Measurements from ENCODE around the gene CSF3R.
"Not testable (repeated sequence)": the region's sequence is repeated elsewhere in the genome, so short reads cannot be mapped to it uniquely, and the experiment has no call there.

CSF3R gene

DNA sequence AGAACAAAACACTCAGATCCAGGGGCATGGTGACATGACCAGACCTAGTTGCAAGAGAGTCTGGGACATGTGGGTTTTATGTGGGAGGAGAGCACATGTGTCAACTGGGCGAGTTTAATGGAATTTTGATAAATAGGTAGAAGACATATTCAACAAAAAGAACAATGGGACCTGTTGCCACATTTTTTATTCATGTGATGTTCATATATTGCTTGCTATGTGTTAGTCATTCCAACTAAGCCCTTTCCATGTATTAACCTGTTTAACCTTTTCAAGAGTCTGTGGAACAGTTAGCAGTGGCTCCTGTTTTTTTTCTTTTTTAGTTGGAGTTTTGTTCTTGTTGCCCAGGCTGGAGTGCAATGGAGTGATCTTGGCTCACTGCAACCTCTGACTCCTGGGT, 30.1 kb upstream of the CSF3R start:
- no peak for FAIRE-seq

DNA sequence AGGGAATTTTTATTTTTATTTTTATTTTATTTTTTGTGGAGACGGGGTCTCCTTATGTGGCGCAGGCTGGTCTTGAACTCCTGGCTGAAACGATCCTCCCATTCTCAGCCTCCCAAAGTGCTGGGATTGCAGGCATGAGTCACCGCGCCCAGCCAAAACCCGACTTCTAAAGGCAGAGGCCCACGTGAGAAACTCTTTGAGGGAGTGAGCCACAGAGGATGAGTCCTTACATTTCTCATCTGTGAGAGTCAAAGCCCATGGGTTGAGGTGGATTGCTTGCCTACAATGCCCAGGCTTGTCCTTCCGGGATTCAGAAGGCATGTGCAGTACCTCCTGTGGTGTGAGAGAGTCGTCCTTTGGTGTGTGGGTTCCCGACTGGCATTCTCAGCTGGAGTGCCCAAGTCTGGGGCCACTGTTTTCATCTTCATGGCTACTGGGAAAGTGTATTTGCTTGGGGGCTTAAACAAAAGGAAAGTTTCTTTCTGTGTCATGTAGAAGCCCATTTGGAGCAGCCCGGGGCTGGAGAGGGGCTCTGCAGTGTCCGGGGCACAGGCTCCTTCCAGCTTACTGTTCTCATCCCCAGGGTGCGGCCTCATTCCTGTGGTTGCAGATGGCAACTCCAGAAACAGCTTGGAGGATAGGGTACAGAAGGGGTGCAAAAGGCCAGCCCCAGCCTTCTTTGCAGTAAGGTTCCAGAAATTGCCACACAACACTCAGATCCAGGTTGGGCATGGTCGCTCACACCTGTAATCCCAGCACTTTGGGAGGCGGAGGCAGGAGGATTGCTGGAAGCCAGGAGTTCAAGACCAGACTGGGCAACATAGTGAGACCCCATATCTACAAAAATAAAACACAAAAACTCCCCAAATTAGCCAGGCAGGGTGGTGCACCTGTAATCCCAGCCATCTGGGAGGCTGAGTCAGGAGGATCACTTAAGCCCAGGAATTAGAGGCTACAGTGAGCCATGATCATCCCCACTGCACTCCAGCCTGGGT, 29.4 kb upstream of the CSF3R start:
- FAIRE-seq, result no peak

DNA sequence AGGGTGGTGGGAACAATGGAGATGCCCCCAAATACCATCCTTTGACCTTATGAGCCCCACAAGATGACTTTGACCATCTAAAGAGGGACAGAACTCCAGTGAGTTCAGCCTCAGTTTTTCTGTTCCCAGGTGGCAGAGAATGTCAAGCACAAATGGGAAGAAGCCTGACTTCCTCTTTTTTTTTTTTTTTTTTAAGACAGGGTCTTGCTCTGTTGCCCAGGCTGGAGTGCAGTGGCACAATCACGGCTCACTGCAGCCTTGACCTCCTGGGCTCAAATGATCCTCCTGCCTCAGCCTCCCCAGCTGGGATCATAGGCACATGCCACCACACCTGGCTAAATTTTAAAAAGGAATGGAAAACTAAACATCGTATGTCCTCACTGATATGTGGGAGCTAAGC, 28.5 kb upstream of the CSF3R start:
- FAIRE-seq, result not testable (repeated sequence)

DNA sequence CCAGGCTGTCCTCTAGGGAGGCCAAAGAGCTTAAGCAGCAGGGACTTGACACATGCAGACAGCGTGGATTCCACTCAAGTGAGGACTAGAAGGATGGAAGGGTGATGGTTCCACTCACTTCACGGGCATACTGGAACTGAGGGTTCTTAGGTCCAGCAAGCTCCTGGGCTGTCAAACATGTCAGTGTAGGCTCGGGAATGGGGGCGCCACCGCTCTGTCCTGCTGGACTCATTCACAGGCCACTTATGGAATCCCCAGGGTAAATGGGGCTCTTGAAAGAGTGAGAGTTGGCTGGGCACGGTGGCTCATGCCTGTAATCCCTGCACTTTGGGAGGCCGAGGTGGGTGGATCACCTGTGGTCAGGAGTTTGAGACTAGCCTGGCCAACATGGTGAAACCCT, 27.7 kb upstream of the CSF3R start:
- FAIRE-seq, result no peak

DNA sequence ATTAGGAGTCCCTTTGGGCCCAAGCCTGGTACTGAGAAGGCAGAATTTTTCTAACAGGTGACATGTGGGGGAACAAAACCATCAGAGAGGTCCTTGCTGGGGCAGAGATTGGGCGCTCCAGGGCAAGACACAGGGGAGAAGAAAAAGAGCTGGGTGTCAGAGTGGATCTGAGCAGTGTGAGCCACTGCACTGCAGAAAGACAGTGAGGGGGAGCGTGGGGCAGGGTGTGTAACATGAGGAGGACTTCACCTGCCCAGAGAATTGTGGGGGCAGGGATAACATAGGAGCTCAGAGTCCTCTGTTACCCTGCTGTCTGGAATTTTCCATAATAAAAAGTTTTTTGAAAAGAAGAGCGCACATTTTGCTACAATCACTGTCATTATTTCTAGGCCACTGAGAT, 25.5 kb upstream of the CSF3R start:
- no peak for FAIRE-seq

DNA sequence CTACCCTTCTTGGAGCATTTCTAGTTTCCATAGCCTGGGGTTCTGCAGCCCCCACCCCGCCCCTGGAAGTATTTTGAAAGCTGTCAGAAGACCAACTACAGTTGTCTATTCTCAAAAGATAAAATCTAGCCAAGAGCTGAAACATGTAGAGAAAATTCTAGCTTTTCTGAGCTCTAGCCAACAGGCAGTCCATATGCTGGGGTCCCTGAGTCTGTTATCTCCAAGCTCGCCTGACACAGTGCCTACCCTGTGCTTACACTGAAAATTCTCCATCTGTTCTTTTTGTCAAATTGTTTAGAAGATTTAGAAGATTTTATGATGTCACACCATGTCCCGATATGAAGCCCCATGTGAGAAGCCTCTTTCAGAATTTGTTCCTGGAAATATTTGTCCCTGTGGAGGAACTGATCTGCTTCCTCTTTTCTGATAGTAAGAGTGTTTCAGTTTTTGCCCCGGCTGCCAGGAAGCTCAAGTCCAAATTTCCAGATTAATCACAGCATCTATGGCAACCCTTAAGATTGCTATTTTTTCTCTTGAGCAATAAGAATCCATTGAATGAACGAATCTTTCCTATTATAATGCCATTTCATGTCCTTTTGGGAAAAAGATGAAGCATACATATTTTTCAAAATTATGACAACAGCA, 23.7 kb upstream of the CSF3R start:
- FAIRE-seq, result no peak

DNA sequence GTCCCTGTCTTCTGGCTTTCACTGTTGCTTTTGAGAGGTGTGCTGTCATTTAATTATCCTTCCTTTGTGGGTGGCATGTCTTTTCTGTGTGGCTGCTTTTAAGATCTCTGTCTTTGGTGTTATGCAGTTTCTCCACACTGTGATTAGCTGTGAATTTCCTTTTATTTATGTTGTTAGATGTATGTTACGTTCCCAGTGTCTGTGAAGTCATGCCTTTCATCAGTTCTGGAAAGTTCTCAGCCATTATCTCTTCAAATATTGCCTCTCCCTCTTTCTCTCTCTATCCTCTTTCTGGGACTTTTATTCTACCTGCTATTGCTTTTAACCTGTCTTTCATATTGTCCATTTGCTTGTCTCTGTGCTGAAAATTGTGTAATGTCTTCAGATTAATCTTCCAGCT, 21.0 kb upstream of the CSF3R start:
- FAIRE-seq, result no peak

DNA sequence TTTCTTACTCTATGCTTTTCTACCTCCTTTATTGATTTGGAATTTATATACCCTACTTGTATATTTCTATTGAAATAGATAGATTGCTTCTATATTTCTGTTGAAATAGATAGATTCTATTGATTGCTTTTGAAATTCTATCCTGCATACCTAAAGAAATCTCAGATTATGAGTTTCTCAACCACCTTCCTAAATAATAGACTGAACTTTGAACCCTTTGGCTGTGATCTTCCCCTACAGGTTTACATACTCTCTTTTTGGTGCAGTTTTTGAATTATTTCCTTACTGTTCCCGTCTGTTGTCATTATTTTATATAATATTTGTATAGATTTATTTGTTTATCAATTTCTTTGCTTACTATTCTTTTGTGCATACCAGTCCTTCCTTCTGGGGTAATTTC, 20.4 kb upstream of the CSF3R start:
- FAIRE-seq, result no peak

DNA sequence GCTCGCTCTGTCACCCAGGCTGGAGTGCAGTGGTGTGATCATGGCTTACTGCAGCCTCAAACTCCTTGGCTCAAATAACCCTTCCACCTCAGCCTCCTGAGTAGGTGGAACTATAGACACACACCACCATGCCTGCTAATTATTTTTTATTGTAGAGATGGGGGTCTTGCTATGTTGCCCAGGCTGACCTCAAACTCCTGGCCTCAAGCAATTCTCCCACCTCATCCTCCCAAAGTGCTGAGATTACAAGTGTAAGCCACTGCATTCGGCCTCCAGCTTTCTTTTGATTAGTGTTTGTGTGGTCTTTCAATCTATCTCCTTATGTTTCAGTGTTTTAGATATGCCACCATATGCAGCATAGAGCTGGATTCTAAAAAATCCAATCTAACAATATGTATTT, 19.9 kb upstream of the CSF3R start:
- no peak for FAIRE-seq

DNA sequence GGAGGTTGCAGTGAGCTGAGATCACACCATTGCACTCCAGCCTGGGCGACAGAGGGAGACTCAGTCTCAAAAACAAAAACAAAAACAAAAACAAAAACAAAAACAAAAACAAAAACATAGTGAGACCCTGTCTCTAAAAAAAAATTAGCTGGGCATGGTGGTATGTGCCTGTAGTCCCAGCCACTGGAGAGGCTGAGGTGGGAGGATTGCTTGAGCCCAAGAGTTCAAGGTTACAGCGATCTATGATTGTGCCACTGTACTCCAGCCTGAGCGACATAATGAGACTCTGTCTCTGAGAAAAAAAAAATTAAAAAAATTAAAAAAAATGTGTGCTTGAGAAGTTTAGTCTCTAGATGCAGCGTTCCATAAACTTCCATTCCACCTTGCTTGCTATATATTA, 19.2 kb upstream of the CSF3R start:
- FAIRE-seq, result not testable (repeated sequence)

DNA sequence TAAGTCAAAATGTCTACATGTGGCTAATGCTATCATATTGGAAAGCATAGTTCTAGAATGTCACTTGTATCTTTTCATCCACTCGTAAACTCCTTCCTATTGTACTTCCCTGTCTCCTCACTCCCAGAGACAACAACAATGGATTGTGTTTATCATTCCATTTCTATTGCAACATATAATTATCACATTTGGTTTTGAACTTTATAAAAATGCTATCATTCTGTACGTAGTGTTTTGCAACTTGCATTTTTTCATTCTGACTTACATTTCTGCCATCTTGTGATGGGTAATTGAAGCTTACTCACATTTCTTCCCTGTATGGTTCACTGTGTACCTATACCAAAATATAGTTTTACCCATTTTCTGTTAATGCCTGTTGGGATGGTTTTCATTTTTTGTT, 14.5 kb upstream of the CSF3R start:
- no peak for FAIRE-seq

DNA sequence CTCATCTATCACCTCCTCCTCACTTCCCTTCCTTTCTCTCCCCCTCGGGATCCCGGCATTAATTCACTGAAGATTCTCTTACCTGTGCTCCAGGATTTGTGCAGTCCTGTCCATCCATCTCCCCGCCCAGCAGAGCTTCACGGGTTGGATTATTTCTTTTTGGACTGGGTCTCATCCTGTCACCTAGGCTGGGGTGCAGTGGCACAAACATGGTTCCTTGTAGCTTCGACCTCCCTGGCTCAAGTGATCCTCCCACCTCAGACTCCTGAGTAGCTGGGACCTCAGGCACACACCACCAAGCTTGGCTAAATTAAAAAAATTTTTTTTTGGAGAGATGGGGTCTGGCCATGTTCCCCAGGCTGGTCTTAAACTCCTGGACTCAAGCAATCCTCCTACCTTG, 12.3 kb upstream of the CSF3R start:
- no peak for FAIRE-seq

DNA sequence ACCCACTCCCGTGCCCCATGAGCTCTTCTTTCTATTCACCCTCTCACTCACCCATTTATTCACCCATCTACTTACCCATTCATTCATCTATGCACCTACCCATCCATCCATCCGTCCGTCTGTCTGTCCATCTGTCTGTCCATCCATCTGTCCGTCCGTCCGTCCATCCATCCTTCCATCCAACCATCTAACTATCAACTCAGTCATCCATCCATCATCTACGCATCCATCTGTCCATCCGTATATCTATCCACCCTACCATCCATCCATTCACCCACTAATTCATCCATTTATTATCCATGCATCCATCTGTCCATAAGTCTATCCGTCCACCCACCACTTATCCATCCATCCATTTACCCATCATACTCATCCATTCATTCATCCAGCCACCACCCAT, 10.8 kb upstream of the CSF3R start:
- no peak for FAIRE-seq

DNA sequence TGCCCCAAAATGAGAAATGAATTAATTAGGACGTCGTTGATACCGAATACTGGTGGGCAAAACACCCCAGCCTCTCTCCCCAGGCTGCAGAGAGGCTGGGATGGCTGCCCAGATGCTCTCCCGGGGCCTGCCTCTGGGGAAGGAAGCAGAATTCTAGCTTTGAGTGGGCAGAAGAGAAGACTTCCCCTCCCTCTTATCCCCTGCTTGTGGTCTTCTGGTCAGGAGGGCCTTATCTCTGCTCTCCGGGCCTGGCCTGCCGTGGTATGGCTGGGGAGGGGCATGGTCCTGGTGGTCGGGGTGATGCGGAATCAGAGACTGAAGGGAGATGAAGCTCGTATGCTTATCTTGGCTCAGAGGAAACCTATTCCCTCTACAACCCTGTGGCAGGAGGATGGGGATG, 9.8 kb upstream of the CSF3R start:
- no peak for FAIRE-seq

DNA sequence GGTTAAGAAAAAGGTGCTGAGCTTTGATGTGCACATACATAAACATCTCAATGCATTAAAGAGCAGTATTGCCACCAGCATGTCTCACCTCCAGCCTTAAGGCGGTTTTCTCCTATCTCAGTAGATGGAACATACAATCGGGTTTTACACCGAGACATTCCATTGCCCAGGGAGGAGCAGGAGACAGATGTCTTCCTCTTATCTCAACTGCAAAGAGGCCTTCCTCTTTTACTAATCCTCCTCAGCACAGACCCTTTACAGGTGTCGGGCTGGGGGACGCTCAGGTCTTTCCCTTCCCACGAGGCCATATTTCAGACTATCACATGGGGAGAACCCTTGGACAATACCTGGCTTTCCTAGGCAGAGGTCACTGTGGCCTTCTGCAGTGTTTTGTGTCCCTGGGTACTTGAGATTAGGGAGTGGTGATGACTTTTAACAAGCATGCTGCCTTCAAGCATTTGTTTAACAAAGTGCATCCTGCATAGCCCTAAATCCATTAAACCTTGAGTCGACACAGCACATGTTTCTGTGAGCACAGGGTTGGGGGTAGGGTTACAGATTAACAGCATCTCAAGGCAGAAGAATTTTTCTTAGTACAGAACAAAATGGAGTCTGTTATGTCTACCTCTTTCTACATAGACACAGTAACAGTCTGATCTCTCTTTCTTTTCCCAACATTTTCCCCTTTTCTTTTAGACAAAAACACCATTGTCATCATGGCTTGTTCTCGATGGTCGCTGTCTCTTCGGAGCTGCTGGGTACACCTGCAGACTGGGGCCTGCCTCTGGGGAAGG, 6.7 kb upstream of the CSF3R start:
- FAIRE-seq, result not testable (repeated sequence)

DNA sequence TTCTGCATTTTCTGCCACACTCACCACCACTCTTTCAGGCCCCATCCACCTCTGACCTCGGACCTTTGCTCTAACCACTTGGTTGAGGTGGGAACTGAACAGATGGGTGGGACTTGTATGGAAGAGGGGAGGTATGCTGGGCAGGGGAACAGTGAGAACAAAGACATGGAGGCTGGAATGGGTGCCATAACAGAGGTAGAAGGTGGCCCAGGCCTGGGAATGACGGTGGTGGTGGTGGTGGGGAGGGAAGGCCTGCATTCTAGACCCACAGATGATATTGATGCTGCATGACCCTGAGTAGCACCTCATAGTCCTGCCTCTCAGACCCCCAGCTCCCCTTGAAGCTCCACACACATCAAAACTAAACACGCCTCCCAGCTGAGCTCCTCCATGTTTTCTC, 5.2 kb upstream of the CSF3R start:
- FAIRE-seq, result no peak

DNA sequence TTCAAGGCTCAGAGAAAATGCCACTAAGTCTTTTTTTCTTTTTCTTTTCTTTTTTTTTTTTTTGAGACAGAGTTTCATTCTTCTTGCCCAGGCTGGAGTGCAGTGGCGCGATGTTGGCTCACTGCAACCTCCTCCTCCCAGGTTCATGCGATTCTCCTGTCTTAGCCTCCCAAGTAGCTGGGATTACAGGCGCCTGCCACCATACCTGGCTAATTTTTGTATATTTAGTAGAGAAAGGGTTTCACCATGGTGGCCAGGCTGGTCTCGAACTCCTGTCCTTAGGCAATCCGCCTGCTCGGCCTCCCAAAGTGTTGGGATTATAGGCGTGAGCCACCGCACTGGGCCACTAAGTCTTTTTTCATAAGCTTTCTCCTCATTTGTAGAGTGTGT, 4.6 kb upstream of the CSF3R start:
- FAIRE-seq, result not testable (repeated sequence)

DNA sequence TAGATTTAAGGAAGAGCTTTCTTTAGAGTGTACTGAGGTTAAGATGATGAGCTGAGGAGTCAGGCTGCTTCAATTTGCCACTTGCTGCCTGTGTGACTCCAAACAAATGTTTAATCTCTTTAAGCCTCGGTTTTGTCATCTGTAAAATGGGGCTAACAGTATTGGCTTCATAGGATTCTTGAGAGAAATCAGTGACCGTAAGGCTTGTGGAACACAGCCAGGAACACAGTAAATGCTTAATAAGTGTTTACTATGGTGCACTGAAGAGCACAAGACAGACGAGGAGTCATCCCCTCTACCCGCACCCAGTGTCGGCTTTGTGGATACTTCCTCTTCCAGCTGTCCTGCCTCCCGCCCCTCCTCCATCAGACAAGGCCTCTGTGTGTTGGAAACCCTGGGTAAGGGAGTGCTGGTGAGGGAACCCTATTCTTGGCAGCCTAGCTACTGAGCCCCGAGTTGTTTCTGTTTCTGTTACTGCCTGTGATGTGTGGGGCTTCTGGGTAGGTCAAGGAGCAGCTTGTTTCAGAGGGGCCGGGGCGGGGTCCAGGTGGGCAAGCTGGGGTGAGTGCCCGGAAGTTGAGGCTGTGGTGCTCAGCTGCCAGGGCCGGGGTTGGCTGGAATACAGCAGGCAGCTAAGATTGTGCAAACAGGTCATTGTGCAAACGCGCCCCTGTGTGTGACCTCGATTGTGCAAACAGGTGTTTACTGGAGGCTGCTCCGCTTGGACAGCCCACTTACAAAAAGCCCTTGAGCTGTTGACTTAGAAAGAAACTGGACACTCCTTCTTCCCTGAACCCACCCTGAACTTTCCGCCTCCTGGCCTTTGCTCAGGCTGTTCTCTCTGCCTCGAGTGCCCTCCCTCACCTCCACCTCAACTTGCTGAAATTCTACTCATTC, 4.0 kb upstream of the CSF3R start:
- no peak for FAIRE-seq

DNA sequence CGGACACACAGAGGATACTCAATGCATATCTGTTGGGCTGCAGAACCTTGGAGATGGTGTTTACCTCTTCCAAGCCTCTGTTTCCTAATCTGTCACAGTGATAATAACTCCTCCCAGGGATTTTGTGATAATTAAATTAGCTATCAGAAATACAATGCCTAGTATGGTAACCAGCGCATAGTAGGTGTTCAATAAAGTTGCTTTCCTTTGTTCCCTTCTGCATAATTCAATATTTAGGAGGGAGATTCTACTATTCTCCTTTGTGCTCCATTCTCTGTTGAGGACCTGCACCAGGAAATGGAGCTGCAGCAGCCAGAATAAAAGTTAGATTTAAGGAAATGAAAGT, 3.4 kb upstream of the CSF3R start:
- no peak for FAIRE-seq

DNA sequence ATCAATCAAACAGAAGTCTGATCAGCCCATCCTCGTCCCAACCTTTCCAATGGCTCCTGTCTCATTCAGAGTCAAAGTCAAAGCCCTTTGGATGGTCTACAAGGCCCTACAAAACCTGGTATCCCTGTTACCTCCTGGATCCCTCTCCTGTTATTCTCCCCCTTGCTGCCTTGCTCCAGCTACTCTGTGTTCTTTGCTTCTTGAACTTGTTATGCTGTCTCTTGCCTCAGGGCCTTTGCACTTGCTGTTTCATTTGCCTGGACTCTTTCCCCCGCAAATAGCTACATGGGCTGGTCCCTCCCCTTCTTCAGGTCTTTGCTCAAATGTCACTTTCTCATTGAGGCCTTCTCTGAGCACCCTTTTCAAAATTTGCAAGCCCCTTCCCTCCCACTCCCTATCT, 1.4 kb upstream of the CSF3R start:
- FAIRE-seq, result no peak

DNA sequence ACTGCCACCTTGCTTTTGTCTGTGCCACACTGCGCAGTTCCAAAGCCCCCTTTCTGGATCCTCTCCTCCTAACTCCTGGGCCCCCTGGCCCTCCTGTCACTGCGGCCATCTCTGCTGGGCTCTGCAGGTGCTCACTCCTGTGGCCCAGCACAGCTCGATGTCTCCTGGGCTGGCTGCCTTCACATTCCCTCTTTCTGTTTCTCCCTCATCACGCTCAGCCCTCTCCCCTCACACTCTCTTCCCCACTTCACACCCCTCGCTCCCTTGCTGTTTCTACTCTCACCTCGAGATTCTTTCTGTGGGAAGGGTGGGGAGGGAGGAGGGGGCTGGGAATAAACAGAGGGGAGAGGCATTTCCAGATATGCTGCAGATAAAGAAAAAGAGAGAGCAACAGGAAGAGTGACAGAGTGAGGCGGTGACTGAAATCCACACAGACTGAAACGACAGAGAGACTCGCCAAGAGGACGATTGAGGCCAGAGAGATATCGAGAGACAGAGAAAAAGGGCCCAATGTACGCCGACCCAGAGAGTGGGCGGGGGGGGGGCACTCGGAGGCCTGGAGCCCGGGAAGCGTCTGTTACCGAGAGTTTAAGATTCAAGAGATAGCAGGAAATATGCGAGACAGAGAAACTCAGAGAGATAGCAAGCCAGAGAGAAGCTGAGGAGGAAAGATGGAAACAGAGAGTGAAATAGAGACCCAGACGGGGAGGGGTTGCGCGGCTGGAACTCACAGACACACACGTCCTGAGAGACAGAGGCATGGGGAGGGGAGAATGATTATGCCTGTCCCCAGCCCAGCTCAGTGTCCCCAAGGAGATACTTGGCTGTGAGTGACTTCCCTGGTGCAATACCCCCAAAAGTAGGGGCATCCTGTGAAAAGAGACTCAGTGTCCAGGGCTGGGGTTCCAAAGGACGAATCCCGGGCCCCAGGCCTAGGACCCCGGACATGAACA, 666 bp downstream of the CSF3R start:
- FAIRE-seq, result no peak
